Amniotic epithelial cell (primary cell): ENCODE measurements around the gene CTDSPL.

ENCODE experiments used
- DNase-seq: peaks from one replicate; pipeline ENCODE4 v3.0.0-alpha.2; 2010; ENCODE audit warnings: low read depth

Gene CTDSPL

GRCh38 chr3:37943631-37944314 is 82.1 kb downstream of the CTDSPL start:
- peak; percentile 73 for DNase-seq

GRCh38 chr3:37944391-37944842 is 82.7 kb downstream of the CTDSPL start:
- DNase-seq = peak; percentile 47

GRCh38 chr3:37945156-37945806 is 83.6 kb downstream of the CTDSPL start:
- DNase-seq = no peak

- DNase-seq = peak; percentile 45
Observed at GRCh38 chr3:37945807-37946530, 84.3 kb downstream of the CTDSPL start.

- DNase-seq = no peak
Observed at GRCh38 chr3:37946531-37946889, 84.8 kb downstream of the CTDSPL start.

- no peak for DNase-seq
Observed at GRCh38 chr3:37949866-37950265, 88.2 kb downstream of the CTDSPL start.

- no peak for DNase-seq
Observed at GRCh38 chr3:37952564-37952963, 90.9 kb downstream of the CTDSPL start.

GRCh38 chr3:37953226-37953625 is 91.5 kb downstream of the CTDSPL start:
- DNase-seq = no peak

- DNase-seq = no peak
Observed at GRCh38 chr3:37953707-37954394, 92.2 kb downstream of the CTDSPL start.

- no peak for DNase-seq
Observed at GRCh38 chr3:37954881-37955280, 93.2 kb downstream of the CTDSPL start.

GRCh38 chr3:37955918-37956707 is 94.4 kb downstream of the CTDSPL start:
- no peak for DNase-seq

- no peak for DNase-seq
Observed at GRCh38 chr3:37956723-37957538, 95.3 kb downstream of the CTDSPL start.

- DNase-seq = no peak
Observed at GRCh38 chr3:37957539-37957936, 95.9 kb downstream of the CTDSPL start.

GRCh38 chr3:37961622-37962431 is 100.1 kb downstream of the CTDSPL start:
- DNase-seq = no peak

GRCh38 chr3:37963016-37963415 is 101.3 kb downstream of the CTDSPL start:
- DNase-seq = peak; percentile 20

- DNase-seq = no peak
Observed at GRCh38 chr3:37963635-37964034, 102.0 kb downstream of the CTDSPL start.

GRCh38 chr3:37964146-37964545 is 102.5 kb downstream of the CTDSPL start:
- no peak for DNase-seq

GRCh38 chr3:37964716-37965115 is 103.0 kb downstream of the CTDSPL start:
- no peak for DNase-seq

- peak; percentile 58 for DNase-seq
Observed at GRCh38 chr3:37967260-37967881, 105.7 kb downstream of the CTDSPL start.
